Neural progenitor cell (in vitro differentiated cells): ENCODE measurements around the gene ANKRD39. TPM values are rescaled to one million over a fixed set of nuclear protein-coding genes. Genes with fewer than 3 reads are reported as not detected.

Experiments used
- DNase-seq: peaks from one replicate; pipeline ENCODE4 v3.0.0-alpha.2; 2016; ENCODE audit warnings: low spot score
- H2AFZ ChIP-seq: fragments of 200-600 bp; sonication (generic); replicated peaks from 2 replicates; pipeline ENCODE4 v1.6.1; 2016; ENCODE audit warnings: antibody characterized with exemption
- H3F3A ChIP-seq: fragments of 200-600 bp; sonication (generic); 2 replicates; pipeline ENCODE4 v1.6.1; 2016; ENCODE audit warnings: antibody characterized with exemption, low read depth
- H3K27ac ChIP-seq: fragments of 200-600 bp; sonication (generic); 2 replicates; pipeline ENCODE4 v1.5.1; 2016; ENCODE audit warnings: mild to moderate bottlenecking
- H3K27me3 ChIP-seq: fragments of 200-600 bp; sonication (generic); 2 replicates; pipeline ENCODE4 v1.6.1; 2016; ENCODE audit warnings: mild to moderate bottlenecking, moderate library complexity
- H3K36me3 ChIP-seq: fragments of 200-600 bp; sonication (generic); 2 replicates; pipeline ENCODE4 v1.5.1; 2016
- H3K4me1 ChIP-seq: fragments of 200-600 bp; sonication (generic); 2 replicates; pipeline ENCODE4 v1.6.1; 2016; ENCODE audit warnings: mixed run types
- H3K4me2 ChIP-seq: fragments of 200-600 bp; sonication (generic); 2 replicates; pipeline ENCODE4 v1.6.1; 2016
- H3K4me3 ChIP-seq: fragments of 200-600 bp; sonication (generic); 2 replicates; pipeline ENCODE4 v1.5.1; 2016
- H3K79me2 ChIP-seq: fragments of 200-600 bp; sonication (generic); 2 replicates; pipeline ENCODE4 v1.6.1; 2016; ENCODE audit warnings: low read depth
- H3K9ac ChIP-seq: fragments of 200-600 bp; sonication (generic); 2 replicates; pipeline ENCODE4 v1.6.1; 2016
- H3K9me3 ChIP-seq: fragments of 200-600 bp; sonication (generic); 2 replicates; pipeline ENCODE4 v1.5.1; 2016; ENCODE audit warnings: low read depth
- H4K20me1 ChIP-seq: fragments of 200-600 bp; sonication (generic); 2 replicates; pipeline ENCODE4 v1.6.1; 2016; ENCODE audit warnings: low read depth
- H3K27ac Mint-ChIP-seq: 3 replicates; pipeline ENCODE4 v1.8.0; 2021; ENCODE audit warnings: mixed read lengths
- H3K27me3 Mint-ChIP-seq: 2 replicates; pipeline ENCODE4 v1.8.0; 2022; ENCODE audit warnings: low read depth, mild to moderate bottlenecking, inconsistent platforms, moderate library complexity, mixed read lengths; ENCODE audit not compliant: insufficient read depth
- H3K36me3 Mint-ChIP-seq: 3 replicates; pipeline ENCODE4 v1.8.0; 2021; ENCODE audit warnings: mixed read lengths
- H3K4me1 Mint-ChIP-seq: 3 replicates; pipeline ENCODE4 v1.8.0; 2021; ENCODE audit warnings: mixed read lengths
- H3K4me3 Mint-ChIP-seq: 3 replicates; pipeline ENCODE4 v1.8.0; 2021; ENCODE audit warnings: mild to moderate bottlenecking, moderate library complexity, mixed read lengths
- H3K9me3 Mint-ChIP-seq: 3 replicates; pipeline ENCODE4 v1.8.0; 2020; ENCODE audit warnings: mixed read lengths
- EZH2 ChIP-seq: fragments of 200-600 bp; sonication (generic); IDR thresholded peaks from 2 replicates; pipeline ENCODE4 v1.6.1; 2017; ENCODE audit warnings: antibody characterized with exemption, mild to moderate bottlenecking, moderate library complexity
- EZH2phosphoT487 ChIP-seq: fragments of 200-600 bp; sonication (generic); IDR thresholded peaks from 2 replicates; pipeline ENCODE4 v1.6.1; 2017; ENCODE audit warnings: antibody characterized with exemption
- total RNA-seq: library from RNA; depleted of rRNA; stranded (reverse); fragments of >200 nt; gene quantifications from 2 replicates; pipeline ENCODE4 v1.2.3, GENCODE V29; 2015; ENCODE audit warnings: low replicate concordance
- TF ChIP-seq, protein P1 (sequence below): fragments of 200-600 bp; sonication (generic); IDR thresholded peaks from 2 replicates; pipeline ENCODE4 v1.5.1; 2017; ENCODE audit warnings: antibody characterized with exemption, mild to moderate bottlenecking

Gene ANKRD39
- total RNA-seq, 1 donor from 2014 or later: 4.0 TPM

DNA sequence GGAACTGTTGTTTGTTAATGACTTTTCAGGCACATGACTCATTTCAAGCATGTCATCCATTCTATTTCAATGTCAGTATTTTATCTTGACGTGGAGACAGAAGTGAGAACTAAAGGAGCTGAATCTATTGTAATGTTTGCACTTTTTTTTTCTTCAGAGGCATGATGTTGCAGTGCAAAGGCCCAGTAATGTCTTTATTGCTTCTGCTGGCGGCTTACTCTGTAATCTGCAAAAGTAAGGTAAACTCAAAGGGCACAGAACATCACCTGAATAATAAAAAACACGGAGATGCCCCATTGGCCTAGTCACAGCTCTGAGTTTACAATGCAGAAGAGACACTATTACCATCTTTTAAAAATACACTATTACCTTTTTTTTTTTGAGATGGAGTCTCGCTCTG is 44.2 kb downstream of the ANKRD39 start:
- peaks cover 27% of the 10 kb centered on the region for H4K20me1 ChIP-seq
- no peak for TF ChIP-seq EZH2
- H3K36me3 Mint-ChIP-seq: peaks cover 25% of the 10 kb centered on the region
- H3K27ac Mint-ChIP-seq: no peak overlapping the region
- H3K9me3 Mint-ChIP-seq: no peaks in the 10 kb centered on the region
- H3F3A ChIP-seq: peaks cover 20% of the 10 kb centered on the region
- H3K27ac ChIP-seq: no peak overlapping the region
- peaks cover 23% of the 10 kb centered on the region for H3K4me1 Mint-ChIP-seq
- H3K36me3 ChIP-seq: no peaks in the 10 kb centered on the region
- peaks cover 7% of the 10 kb centered on the region for H3K27me3 Mint-ChIP-seq
- H3K79me2 ChIP-seq: peaks cover 18% of the 10 kb centered on the region
- no peak for DNase-seq
- H3K9ac ChIP-seq: no peak overlapping the region
- H3K27me3 ChIP-seq: peaks cover 7% of the 10 kb centered on the region
- H3K4me3 ChIP-seq: no peak overlapping the region
- H3K4me2 ChIP-seq: no peak overlapping the region
- no peak overlapping the region for H2AFZ ChIP-seq
- H3K4me3 Mint-ChIP-seq: no peak overlapping the region
- peaks cover 18% of the 10 kb centered on the region for H3K4me1 ChIP-seq
- H3K9me3 ChIP-seq: no peaks in the 10 kb centered on the region

GRCh38 chr2:96811917-96812316 is 45.9 kb downstream of the ANKRD39 start:
- peaks cover 10% of the 10 kb centered on the region for H3K4me1 Mint-ChIP-seq
- no peak overlapping the region for H3K4me2 ChIP-seq
- H3K27ac ChIP-seq: no peak overlapping the region
- peaks cover 3% of the 10 kb centered on the region for H3K27me3 Mint-ChIP-seq
- no peak overlapping the region for H3K4me3 ChIP-seq
- TF ChIP-seq, protein P1, sequence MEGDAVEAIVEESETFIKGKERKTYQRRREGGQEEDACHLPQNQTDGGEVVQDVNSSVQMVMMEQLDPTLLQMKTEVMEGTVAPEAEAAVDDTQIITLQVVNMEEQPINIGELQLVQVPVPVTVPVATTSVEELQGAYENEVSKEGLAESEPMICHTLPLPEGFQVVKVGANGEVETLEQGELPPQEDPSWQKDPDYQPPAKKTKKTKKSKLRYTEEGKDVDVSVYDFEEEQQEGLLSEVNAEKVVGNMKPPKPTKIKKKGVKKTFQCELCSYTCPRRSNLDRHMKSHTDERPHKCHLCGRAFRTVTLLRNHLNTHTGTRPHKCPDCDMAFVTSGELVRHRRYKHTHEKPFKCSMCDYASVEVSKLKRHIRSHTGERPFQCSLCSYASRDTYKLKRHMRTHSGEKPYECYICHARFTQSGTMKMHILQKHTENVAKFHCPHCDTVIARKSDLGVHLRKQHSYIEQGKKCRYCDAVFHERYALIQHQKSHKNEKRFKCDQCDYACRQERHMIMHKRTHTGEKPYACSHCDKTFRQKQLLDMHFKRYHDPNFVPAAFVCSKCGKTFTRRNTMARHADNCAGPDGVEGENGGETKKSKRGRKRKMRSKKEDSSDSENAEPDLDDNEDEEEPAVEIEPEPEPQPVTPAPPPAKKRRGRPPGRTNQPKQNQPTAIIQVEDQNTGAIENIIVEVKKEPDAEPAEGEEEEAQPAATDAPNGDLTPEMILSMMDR: no peak
- TF ChIP-seq EZH2 (no peak), EZH2phosphoT487 (no peak)
- H3K4me1 ChIP-seq: peaks cover 4% of the 10 kb centered on the region
- H3K9me3 ChIP-seq: no peaks in the 10 kb centered on the region
- H3K4me3 Mint-ChIP-seq: no peak overlapping the region
- H3K27me3 ChIP-seq: peaks cover 4% of the 10 kb centered on the region
- peaks cover 9% of the 10 kb centered on the region for H4K20me1 ChIP-seq
- no peaks in the 10 kb centered on the region for H3K9me3 Mint-ChIP-seq
- peaks cover 12% of the 10 kb centered on the region for H3F3A ChIP-seq
- no peak for DNase-seq
- no peak overlapping the region for H3K27ac Mint-ChIP-seq
- H3K36me3 ChIP-seq: no peaks in the 10 kb centered on the region
- H3K36me3 Mint-ChIP-seq: peaks cover 26% of the 10 kb centered on the region
- no peak overlapping the region for H3K9ac ChIP-seq
- no peak overlapping the region for H2AFZ ChIP-seq
- H3K79me2 ChIP-seq: peaks cover under 1% of the 10 kb centered on the region

DNA sequence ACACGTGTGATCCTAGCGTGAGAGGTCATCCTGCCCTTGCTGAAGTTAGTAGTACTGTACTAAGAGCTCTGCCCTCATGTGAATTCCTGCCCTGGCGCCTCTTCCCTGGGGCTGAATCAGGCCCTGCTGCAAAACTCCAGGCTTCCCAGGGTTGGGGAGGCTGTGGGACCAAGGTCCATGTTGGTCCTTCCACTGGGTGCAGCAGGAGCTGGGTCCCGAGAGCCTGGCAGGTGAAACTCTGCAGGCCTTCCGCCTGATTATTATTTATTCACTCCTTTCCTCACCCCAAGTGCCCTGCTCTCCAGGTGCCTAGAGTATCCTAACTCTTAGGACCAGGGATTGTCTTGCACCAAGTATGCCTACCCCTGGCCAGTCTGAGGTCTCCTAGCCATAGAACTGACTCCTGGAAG is 47.0 kb downstream of the ANKRD39 start:
- H3K4me1 Mint-ChIP-seq: peaks cover 15% of the 10 kb centered on the region
- TF ChIP-seq EZH2 (no peak), EZH2phosphoT487 (no peak)
- TF ChIP-seq, protein P1: no peak
- Histone ChIP-seq H3K9ac (no peak overlapping the region), H3K27ac (no peak overlapping the region), H3K4me2 (no peak overlapping the region), H3K4me3 (no peak overlapping the region), H4K20me1 (peaks cover 9% of the 10 kb centered on the region), H3F3A (peaks cover 10% of the 10 kb centered on the region), H3K36me3 (no peaks in the 10 kb centered on the region), H3K4me1 (peaks cover 4% of the 10 kb centered on the region), H3K79me2 (no peaks in the 10 kb centered on the region), H3K27me3 (peaks cover 4% of the 10 kb centered on the region), H3K9me3 (no peaks in the 10 kb centered on the region), H2AFZ (no peak overlapping the region)
- no peak for DNase-seq
- peaks cover 6% of the 10 kb centered on the region for H3K27me3 Mint-ChIP-seq
- no peaks in the 10 kb centered on the region for H3K9me3 Mint-ChIP-seq
- H3K36me3 Mint-ChIP-seq: peaks cover 26% of the 10 kb centered on the region
- no peak overlapping the region for H3K27ac Mint-ChIP-seq
- H3K4me3 Mint-ChIP-seq: no peak overlapping the region

- peaks cover 4% of the 10 kb centered on the region for H3K4me1 ChIP-seq
- no peak overlapping the region for H3K27ac Mint-ChIP-seq
- peaks cover 9% of the 10 kb centered on the region for H4K20me1 ChIP-seq
- H3K79me2 ChIP-seq: no peaks in the 10 kb centered on the region
- TF ChIP-seq, protein P1: no peak
- TF ChIP-seq EZH2 (no peak), EZH2phosphoT487 (no peak)
- H3K4me3 Mint-ChIP-seq: no peak overlapping the region
- no peak overlapping the region for H2AFZ ChIP-seq
- H3K9me3 ChIP-seq: no peaks in the 10 kb centered on the region
- no peak overlapping the region for H3K9ac ChIP-seq
- H3K9me3 Mint-ChIP-seq: no peaks in the 10 kb centered on the region
- H3K4me3 ChIP-seq: no peak overlapping the region
- H3K27me3 Mint-ChIP-seq: peaks cover 6% of the 10 kb centered on the region
- no peak overlapping the region for H3K27ac ChIP-seq
- H3K4me1 Mint-ChIP-seq: peaks cover 11% of the 10 kb centered on the region
- no peak overlapping the region for H3K4me2 ChIP-seq
- no peaks in the 10 kb centered on the region for H3K36me3 ChIP-seq
- H3K27me3 ChIP-seq: peaks cover 4% of the 10 kb centered on the region
- DNase-seq: no peak
- peaks cover 5% of the 10 kb centered on the region for H3F3A ChIP-seq
- H3K36me3 Mint-ChIP-seq: peaks cover 26% of the 10 kb centered on the region
These were observed 47.6 kb downstream of the ANKRD39 start for GRCh38 chr2:96809951-96810782.
